Amygdala (tissue), 56 donors: ENCODE results near the gene ING3.
"Not testable (repeated sequence)": the region's sequence is repeated elsewhere in the genome, so short reads cannot be mapped to it uniquely, and the experiment has no call there.

ENCODE experiments used
- DNase-seq, 56 donors: peaks; one replicate each; lab custom pipeline; 2025; lab: John Stamatoyannopoulos, UW

Gene ING3

GRCh38 chr7:121000081-121000983 is 49.8 kb downstream of the ING3 start:
- no peak for DNase-seq

GRCh38 chr7:121001234-121001906 is 50.8 kb downstream of the ING3 start:
- DNase-seq = no peak

GRCh38 chr7:121002048-121002756 is 51.6 kb downstream of the ING3 start:
- DNase-seq = no peak

- no peak for DNase-seq
Measured at GRCh38 chr7:121002757-121003200, 52.2 kb downstream of the ING3 start.

- no peak for DNase-seq
Measured at GRCh38 chr7:121003986-121004685, 53.6 kb downstream of the ING3 start.

GRCh38 chr7:121005058-121005457 is 54.5 kb downstream of the ING3 start:
- DNase-seq = not testable (repeated sequence)

- no peak for DNase-seq
Measured at GRCh38 chr7:121005996-121006584, 55.5 kb downstream of the ING3 start.

GRCh38 chr7:121006711-121007315 is 56.2 kb downstream of the ING3 start:
- no peak for DNase-seq

- no peak for DNase-seq
Measured at GRCh38 chr7:121008816-121009215, 58.2 kb downstream of the ING3 start.

GRCh38 chr7:121011401-121011800 is 60.8 kb downstream of the ING3 start:
- no peak for DNase-seq

- DNase-seq = no peak
Measured at GRCh38 chr7:121012170-121012874, 61.7 kb downstream of the ING3 start.

GRCh38 chr7:121012919-121013318 is 62.3 kb downstream of the ING3 start:
- DNase-seq = no peak

GRCh38 chr7:121015560-121015959 is 65.0 kb downstream of the ING3 start:
- no peak for DNase-seq

- no peak for DNase-seq
Measured at GRCh38 chr7:121016966-121017365, 66.4 kb downstream of the ING3 start.

- DNase-seq = no peak
Measured at GRCh38 chr7:121017586-121017985, 67.0 kb downstream of the ING3 start.

- DNase-seq = no peak
Measured at GRCh38 chr7:121019018-121019417, 68.4 kb downstream of the ING3 start.

- DNase-seq = no peak
Measured at GRCh38 chr7:121020249-121020988, 69.8 kb downstream of the ING3 start.
